Activated CD8-positive, alpha-beta T cell treated with anti-CD3 and anti-CD28 coated beads, Interleukin-2, amount 10 ng/mL, durations not matched to agents 7 days and 5 days (primary cell): ENCODE data around the gene SREBF2. TPM values are rescaled to one million over a fixed set of nuclear protein-coding genes. Genes with fewer than 3 reads are reported as not detected.

Experiments
- ATAC-seq: fragments of 150-1000 bp; cut with Tn5 transposase; one replicate; pipeline ENCODE4 v1.10.0; 2021; ENCODE audit warnings: moderate library complexity
- CTCF ChIA-PET: fragments of 350-600 bp; sonication (Branson Sonifier 250); formaldehyde crosslinking; loops from one replicate; lab custom pipeline; 2021; ENCODE audit warnings: antibody characterized with exemption; lab: Charles Lee
- POLR2A ChIA-PET: fragments of 350-600 bp; sonication (Branson Sonifier 250); formaldehyde crosslinking; loops from one replicate; lab custom pipeline; 2021; ENCODE audit warnings: antibody characterized with exemption; lab: Charles Lee
- DNase-seq: peaks from one replicate; pipeline ENCODE4 v3.0.0-alpha.2; 2020
- H3K27ac Mint-ChIP-seq: one replicate; pipeline ENCODE4 v1.8.0; 2021; ENCODE audit warnings: mild to moderate bottlenecking, mixed read lengths
- H3K27me3 Mint-ChIP-seq: one replicate; pipeline ENCODE4 v1.8.0; 2021; ENCODE audit warnings: low read depth, mixed read lengths
- H3K36me3 Mint-ChIP-seq: one replicate; pipeline ENCODE4 v1.8.0; 2021; ENCODE audit warnings: low read depth, mixed read lengths
- H3K4me1 Mint-ChIP-seq: one replicate; pipeline ENCODE4 v1.8.0; 2021; ENCODE audit warnings: low read depth, mixed read lengths
- H3K4me3 Mint-ChIP-seq: one replicate; pipeline ENCODE4 v1.8.0; 2021; ENCODE audit warnings: mild to moderate bottlenecking, mixed read lengths
- H3K9me3 Mint-ChIP-seq: one replicate; pipeline ENCODE4 v1.8.0; 2022; ENCODE audit warnings: mixed read lengths; ENCODE audit not compliant: insufficient read depth
- total RNA-seq, 2 experiments: library from RNA; stranded (reverse); gene quantifications; one replicate each; pipeline ENCODE4 v1.2.3, GENCODE V29; 2021

The SREBF2 gene
- total RNA-seq, 2 experiments from 2014 or later: 93.0 to 93.7 TPM

GRCh38 chr22:41902016-41902415 is 69.1 kb downstream of the SREBF2 start:
- Mint-ChIP-seq H3K36me3 (peaks cover 36% of the 10 kb centered on the region), H3K4me1 (no peaks in the 10 kb centered on the region), H3K4me3 (no peak overlapping the region), H3K27me3 (no peaks in the 10 kb centered on the region), H3K9me3 (no peaks in the 10 kb centered on the region), H3K27ac (no peak overlapping the region)
- DNase-seq (no peak), ATAC-seq (no peak)
- POLR2A ChIA-PET: interaction anchor here (2.2 kb wide), 1 partner anchor 24 kb away, joined by 5 read pairs; no protein-coding TSS in a partner anchor
- CTCF ChIA-PET: no interaction called here

- H3K9me3 Mint-ChIP-seq: no peaks in the 10 kb centered on the region
- H3K4me3 Mint-ChIP-seq: no peak overlapping the region
- peaks cover 7% of the 10 kb centered on the region for H3K4me1 Mint-ChIP-seq
- H3K27ac Mint-ChIP-seq: no peak overlapping the region
- no peak for DNase-seq
- CTCF ChIA-PET: interaction anchor here (0.9 kb wide), 1 partner anchor 38 kb away, joined by 3 read pairs; no protein-coding TSS in a partner anchor
- H3K36me3 Mint-ChIP-seq: peaks cover 37% of the 10 kb centered on the region
- ATAC-seq: no peak
- POLR2A ChIA-PET: interaction anchor here (2.2 kb wide), 1 partner anchor 23 kb away, joined by 5 read pairs; no protein-coding TSS in a partner anchor
- no peaks in the 10 kb centered on the region for H3K27me3 Mint-ChIP-seq
Observed at GRCh38 chr22:41902932-41903421, 70.1 kb downstream of the SREBF2 start.

DNA sequence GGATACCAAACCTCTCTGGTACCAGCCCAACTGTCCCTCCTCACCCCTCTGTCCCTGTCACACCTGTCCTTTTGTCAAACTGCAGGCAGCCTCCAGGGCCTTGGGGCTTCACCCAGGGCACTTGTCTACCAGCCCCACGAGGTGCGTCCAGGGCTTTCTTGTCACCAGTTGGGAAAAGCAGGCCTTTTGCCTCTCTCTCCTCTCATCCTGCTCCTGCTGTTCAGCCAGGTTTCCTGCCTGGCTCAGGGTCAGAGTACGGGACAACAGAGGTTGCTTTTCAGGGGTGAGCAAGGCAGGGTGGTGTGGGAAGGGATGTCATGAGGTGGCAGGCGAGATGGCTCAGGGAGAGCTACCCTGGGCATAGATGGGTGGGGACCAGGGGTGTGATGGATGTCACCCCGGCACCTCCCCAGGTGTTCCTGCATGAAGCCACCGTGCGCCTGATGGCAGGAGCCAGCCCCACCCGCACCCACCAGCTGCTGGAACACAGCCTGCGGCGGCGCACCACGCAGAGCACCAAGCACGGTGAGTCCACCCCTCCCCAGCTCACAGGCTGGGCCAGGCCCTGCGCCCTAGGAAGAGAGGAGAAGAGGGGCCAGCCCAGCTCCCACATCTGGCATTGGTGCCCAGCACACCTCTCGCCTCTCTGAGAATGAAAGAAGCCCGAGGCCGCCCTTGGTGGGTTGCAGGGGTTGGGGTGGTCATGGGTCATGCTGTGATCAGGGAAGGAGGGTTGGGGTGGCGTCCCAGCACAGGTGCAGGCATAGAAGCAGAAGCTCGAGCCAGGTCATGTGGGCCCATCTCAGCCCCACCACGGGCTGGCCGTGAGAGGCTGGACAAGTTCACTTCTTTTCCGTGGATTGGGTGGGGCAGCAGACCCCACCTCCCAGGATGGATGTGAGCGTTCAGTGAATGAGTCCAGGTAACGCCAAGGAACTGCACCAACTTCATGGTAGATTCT is 71.8 kb downstream of the SREBF2 start:
- no peak overlapping the region for H3K4me3 Mint-ChIP-seq
- peaks cover 23% of the 10 kb centered on the region for H3K4me1 Mint-ChIP-seq
- POLR2A ChIA-PET: no interaction called here
- CTCF ChIA-PET: no interaction called here
- no peak overlapping the region for H3K27ac Mint-ChIP-seq
- H3K9me3 Mint-ChIP-seq: no peaks in the 10 kb centered on the region
- H3K27me3 Mint-ChIP-seq: peaks cover 5% of the 10 kb centered on the region
- peaks cover 30% of the 10 kb centered on the region for H3K36me3 Mint-ChIP-seq
- ATAC-seq (no peak), DNase-seq (no peak)

DNA sequence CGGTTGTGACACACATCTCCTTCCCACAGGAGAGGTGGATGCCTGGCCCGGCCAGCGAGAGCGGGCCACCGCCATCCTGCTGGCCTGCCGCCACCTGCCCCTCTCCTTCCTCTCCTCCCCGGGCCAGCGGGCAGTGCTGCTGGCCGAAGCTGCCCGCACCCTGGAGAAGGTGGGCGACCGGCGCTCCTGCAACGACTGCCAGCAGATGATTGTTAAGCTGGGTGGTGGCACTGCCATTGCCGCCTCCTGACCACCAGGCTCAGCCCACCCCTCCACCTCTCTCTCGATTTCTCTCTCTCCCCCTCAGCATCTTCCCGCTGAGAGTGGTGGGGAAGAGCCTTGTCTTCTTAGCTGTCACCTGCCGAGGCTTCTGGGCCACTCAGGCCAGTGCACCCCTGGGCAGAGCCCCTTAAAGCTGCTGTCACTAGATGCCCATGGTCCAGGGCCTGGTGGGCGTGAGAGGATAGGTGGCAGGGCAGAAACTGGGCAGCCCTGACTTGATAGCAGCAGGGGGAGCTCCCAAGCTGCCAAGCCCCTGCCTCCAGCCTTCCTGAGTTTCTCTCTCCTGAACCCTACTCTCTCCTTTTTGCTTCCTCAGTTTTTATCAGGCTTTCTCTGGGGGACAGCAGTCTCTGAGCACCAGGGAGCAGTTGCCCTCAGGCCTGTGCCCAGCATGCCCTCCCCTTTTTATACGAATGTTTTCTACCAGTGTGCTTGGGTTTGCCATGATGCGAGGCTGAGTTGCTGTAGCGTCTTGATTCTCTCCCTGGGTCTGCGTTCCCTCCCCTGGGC is 72.7 kb downstream of the SREBF2 start:
- no peak for DNase-seq
- CTCF ChIA-PET: interaction anchor here (3.2 kb wide), 1 partner anchor 20 kb away, joined by 13 read pairs; no protein-coding TSS in a partner anchor

DNA sequence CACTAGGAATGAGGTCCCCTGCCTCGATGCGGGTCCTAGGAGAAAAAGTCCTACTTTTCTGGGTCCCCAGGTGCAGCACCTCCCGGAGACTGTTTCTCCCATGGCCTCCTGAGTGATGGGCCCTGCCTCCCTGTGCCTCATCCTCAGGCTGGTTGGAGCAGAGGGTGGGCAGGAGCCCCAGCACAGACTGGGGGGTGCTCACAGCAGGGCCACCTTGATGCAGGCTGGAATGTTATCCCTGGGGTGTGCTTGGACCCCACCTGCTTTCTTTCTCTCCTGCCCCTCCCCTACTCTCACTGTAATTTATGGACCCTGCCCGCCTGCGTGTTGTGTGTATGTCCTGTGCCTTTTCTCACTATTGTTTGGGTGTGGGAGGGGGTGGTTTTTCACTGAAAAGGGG is 73.9 kb downstream of the SREBF2 start:
- Mint-ChIP-seq H3K9me3 (no peaks in the 10 kb centered on the region), H3K27ac (no peak overlapping the region), H3K36me3 (peaks cover 25% of the 10 kb centered on the region), H3K27me3 (peaks cover 14% of the 10 kb centered on the region), H3K4me1 (peaks cover 28% of the 10 kb centered on the region), H3K4me3 (no peak overlapping the region)
- ChIA-PET CTCF (interaction anchor here (3.2 kb wide), 1 partner anchor 18 kb away, joined by 13 read pairs; no protein-coding TSS in a partner anchor), POLR2A (no interaction called here)
- DNase-seq: no peak
- no peak for ATAC-seq

More for the DNA sequence above, 72.7 kb downstream of the SREBF2 start:
- H3K27me3 Mint-ChIP-seq: peaks cover 8% of the 10 kb centered on the region
- no peak for ATAC-seq
- H3K4me3 Mint-ChIP-seq: no peak overlapping the region
- H3K9me3 Mint-ChIP-seq: no peaks in the 10 kb centered on the region
- peaks cover 27% of the 10 kb centered on the region for H3K36me3 Mint-ChIP-seq
- POLR2A ChIA-PET: no interaction called here
- peaks cover 23% of the 10 kb centered on the region for H3K4me1 Mint-ChIP-seq
- H3K27ac Mint-ChIP-seq: no peak overlapping the region

- Mint-ChIP-seq H3K4me1 (peaks cover 28% of the 10 kb centered on the region), H3K36me3 (peaks cover 22% of the 10 kb centered on the region), H3K27me3 (peaks cover 23% of the 10 kb centered on the region), H3K4me3 (no peak overlapping the region), H3K27ac (peak overlapping the region; percentile 14), H3K9me3 (no peaks in the 10 kb centered on the region)
- ChIA-PET CTCF (interaction anchor here (0.8 to 3.2 kb wide), 6 partner anchors 10 to 210 kb away, joined by 3 to 13 read pairs (median 5); partner anchors contain the start of gene CENPM), POLR2A (interaction anchor here (0.8 to 1.3 kb wide), 3 partner anchors 10 to 108 kb away, joined by 3 to 5 read pairs (median 5); no protein-coding TSS in a partner anchor)
- DNase-seq: no peak
- no peak for ATAC-seq
Observed at GRCh38 chr22:41907436-41908401, 74.8 kb downstream of the SREBF2 start.

DNA sequence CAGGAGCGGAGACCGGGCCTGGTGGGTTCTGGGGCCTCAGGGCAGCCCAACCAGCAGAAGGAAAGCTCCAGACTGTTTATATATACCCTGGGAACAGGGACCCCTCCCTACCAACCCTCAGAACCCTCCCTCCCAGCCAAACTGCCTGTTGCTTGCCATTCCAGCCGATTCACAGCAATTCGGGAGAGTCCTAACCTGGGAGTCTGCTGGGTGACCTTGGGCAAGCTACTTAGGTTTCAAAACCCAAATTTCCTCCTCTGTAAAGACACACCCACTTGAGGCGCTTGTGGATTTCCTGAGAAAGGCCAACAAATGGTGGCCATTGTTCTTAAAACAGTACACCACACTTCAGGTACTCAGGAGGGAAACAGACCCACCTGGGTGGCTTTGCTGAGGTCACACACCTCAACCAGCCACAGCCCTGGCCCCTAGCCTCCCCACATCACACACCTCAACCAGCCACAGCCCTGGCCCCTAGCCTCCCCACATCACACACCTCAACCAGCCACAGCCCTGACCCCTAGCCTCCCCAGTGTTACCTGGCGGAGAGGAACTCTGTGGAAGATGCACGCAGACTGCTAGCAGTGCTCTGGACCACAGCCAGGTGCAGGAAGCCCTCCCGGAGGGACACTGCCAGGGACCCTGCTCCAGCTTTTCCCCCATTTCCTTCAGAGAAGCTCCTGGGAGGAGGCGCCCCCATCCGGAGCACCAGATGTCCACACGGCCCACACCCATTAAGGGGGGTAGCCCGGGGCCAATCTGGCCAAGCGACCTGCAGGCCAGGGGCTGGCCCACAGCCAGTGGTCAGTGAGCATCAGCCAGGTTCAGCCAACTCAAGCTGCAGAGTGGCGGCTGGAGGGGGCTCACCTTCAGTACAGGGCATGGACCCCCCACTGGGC is 75.8 kb downstream of the SREBF2 start:
- Mint-ChIP-seq H3K9me3 (no peaks in the 10 kb centered on the region), H3K4me3 (peak overlapping the region; percentile 22), H3K36me3 (peaks cover 19% of the 10 kb centered on the region), H3K27ac (peak overlapping the region; percentile 46), H3K4me1 (peaks cover 28% of the 10 kb centered on the region), H3K27me3 (peaks cover 31% of the 10 kb centered on the region)
- POLR2A ChIA-PET: interaction anchor here (1.3 to 2.2 kb wide), 2 partner anchors 11 to 32 kb away, joined by 5 to 6 read pairs; no protein-coding TSS in a partner anchor
- DNase-seq (peak; percentile 61), ATAC-seq (peak; percentile 23)
- CTCF ChIA-PET: interaction anchor here (0.8 to 3.2 kb wide), 6 partner anchors 11 to 211 kb away, joined by 3 to 13 read pairs (median 5); partner anchors contain the start of gene CENPM

- H3K4me3 Mint-ChIP-seq: peak overlapping the region; percentile 31
- DNase-seq (no peak), ATAC-seq (no peak)
- peaks cover 15% of the 10 kb centered on the region for H3K36me3 Mint-ChIP-seq
- peaks cover 31% of the 10 kb centered on the region for H3K27me3 Mint-ChIP-seq
- peaks cover 28% of the 10 kb centered on the region for H3K4me1 Mint-ChIP-seq
- H3K9me3 Mint-ChIP-seq: no peaks in the 10 kb centered on the region
- CTCF ChIA-PET: no interaction called here
- H3K27ac Mint-ChIP-seq: no peak overlapping the region
- POLR2A ChIA-PET: interaction anchor here (2.2 kb wide), 1 partner anchor 10 kb away, joined by 6 read pairs; no protein-coding TSS in a partner anchor
Observed at GRCh38 chr22:41909310-41910049, 76.6 kb downstream of the SREBF2 start.
